HepG2 (cell line): ENCODE results near the gene ASIC2. TPM values are rescaled to one million over a fixed set of nuclear protein-coding genes. Genes with fewer than 3 reads are reported as not detected.

Experiments
- ATAC-seq: fragments of 200-7000 bp; cut with Tn5 transposase; 3 replicates; pipeline ENCODE4 v1.9.1; 2020; ENCODE audit warnings: mild to moderate bottlenecking, moderate library complexity
- BruUV-seq: library from RNA; stranded (reverse); fragments of 400-500 nt; replicated peaks from 2 replicates; lab custom pipeline; 2021; lab: Mats Ljungman, UMichigan
- CTCF ChIA-PET: fragments of 300-600 bp; formaldehyde crosslinking; extraction: SDS; loops from one replicate; lab custom pipeline; 2021; ENCODE audit warnings: low total read pairs, inconsistent platforms, low intra/inter-chr PET ratio; lab: Yijun Ruan, JAX
- POLR2A ChIA-PET: fragments of 350-600 bp; sonication (Branson Sonifier 250); formaldehyde crosslinking; loops from one replicate; lab custom pipeline; 2020; ENCODE audit warnings: antibody characterized with exemption, inconsistent platforms; lab: Yijun Ruan, JAX
- DNase-seq: peaks from one replicate; pipeline ENCODE4 v3.0.0-alpha.2; 2015; ENCODE audit warnings: low spot score
- FAIRE-seq: peaks from 3 replicates; lab custom pipeline; 2011; peaks lifted over from hg19 to GRCh38; lab: Jason Lieb, UNC
- H2AFZ ChIP-seq: one replicate; pipeline ENCODE4 v1.6.1; 2011; ENCODE audit warnings: low read length, inconsistent platforms
- H3K27ac ChIP-seq: fragments of 300-600 bp; 3 replicates; pipeline ENCODE4 v1.8.0; 2011; ENCODE audit warnings: mixed run types, mild to moderate bottlenecking, mixed read lengths, low read length, inconsistent platforms; ENCODE audit not compliant: insufficient read depth; ENCODE audit errors: extremely low read length
- H3K27me3 ChIP-seq, 2 experiments: fragments of 200-600 bp in 1 of 2; 2 replicates in 1 of 2; 3 replicates in 1 of 2; pipeline versions ENCODE4 v1.6.0 to v1.8.0; 2011; ENCODE audit warnings: low read length in 2 of 2, mild to moderate bottlenecking in 2 of 2, moderate library complexity in 2 of 2, inconsistent platforms in 1 of 2; ENCODE audit not compliant: insufficient read depth in 2 of 2, control insufficient read depth in 1 of 2
- H3K36me3 ChIP-seq, 2 experiments: fragments of 200-600 bp in 1 of 2; replicated peaks in 1 of 2; 2 replicates in 1 of 2; 3 replicates in 1 of 2; pipeline versions ENCODE4 v1.5.1 to v1.8.0; 2011; ENCODE audit warnings: low read length in 2 of 2, inconsistent platforms in 1 of 2; ENCODE audit not compliant: insufficient read depth in 2 of 2, control insufficient read depth in 1 of 2
- H3K4me1 ChIP-seq: 2 replicates; pipeline ENCODE4 v1.5.1; 2012; ENCODE audit warnings: low read length, inconsistent platforms; ENCODE audit not compliant: insufficient read depth
- H3K4me2 ChIP-seq: 2 replicates; pipeline ENCODE4 v1.6.0; 2011; ENCODE audit warnings: low read depth, low read length, inconsistent platforms
- H3K4me3 ChIP-seq, 3 experiments: fragments of 200-600 bp in 1 of 3; sonication (generic), shearing (Covaris generic) in 1 of 3; replicated peaks in 1 of 3; 2 replicates each; pipeline ENCODE4 v1.5.1; 2011 to 2016; ENCODE audit warnings: low read length in 3 of 3, inconsistent platforms in 2 of 3, low read depth in 2 of 3, mild to moderate bottlenecking in 2 of 3, control low read depth in 1 of 3, mixed read lengths in 1 of 3; ENCODE audit not compliant: insufficient read depth in 1 of 3
- H3K79me2 ChIP-seq: one replicate; pipeline ENCODE4 v1.6.1; 2011; ENCODE audit warnings: low read length, inconsistent platforms; ENCODE audit not compliant: insufficient read depth
- H3K9ac ChIP-seq: 2 replicates; pipeline ENCODE4 v1.6.0; 2011; ENCODE audit warnings: mild to moderate bottlenecking, low read depth, low read length, inconsistent platforms; ENCODE audit not compliant: insufficient read depth
- H3K9me3 ChIP-seq: 2 replicates; pipeline ENCODE4 v1.5.1; 2012; ENCODE audit warnings: mild to moderate bottlenecking, low read length
- H4K20me1 ChIP-seq: 2 replicates; pipeline ENCODE4 v1.6.0; 2011; ENCODE audit warnings: inconsistent platforms, mild to moderate bottlenecking, low read length, moderate library complexity; ENCODE audit not compliant: insufficient read depth
- KDM4B ChIP-seq: sonication (generic); formaldehyde crosslinking; IDR thresholded peaks from 2 replicates; pipeline ENCODE4 v1.4.0; 2020; ENCODE audit warnings: missing genetic modification reagents
- KLF12 ChIP-seq: sonication (generic); formaldehyde crosslinking; IDR thresholded peaks from 2 replicates; pipeline ENCODE4 v1.4.0; 2020; ENCODE audit warnings: missing genetic modification reagents, borderline replicate concordance
- NFATC3 ChIP-seq: sonication (generic); formaldehyde crosslinking; IDR thresholded peaks from 2 replicates; pipeline ENCODE4 v1.5.1; 2020; ENCODE audit warnings: mild to moderate bottlenecking, missing genetic modification reagents
- POLR2AphosphoS2 ChIP-seq: IDR thresholded peaks from 2 replicates; pipeline ENCODE4 v1.6.1; 2011; ENCODE audit warnings: low read depth, low read length, improper control_type of control experiment
- PRDM4 ChIP-seq: sonication (generic); formaldehyde crosslinking; IDR thresholded peaks from 2 replicates; pipeline ENCODE4 v1.9.0; 2021; ENCODE audit warnings: missing genetic modification reagents, borderline replicate concordance
- RARA ChIP-seq: IDR thresholded peaks from 2 replicates; pipeline ENCODE4 v1.6.1; 2016; ENCODE audit warnings: missing genetic modification reagents, missing compliant biosample characterization
- SAP130 ChIP-seq: IDR thresholded peaks from 2 replicates; pipeline ENCODE4 v1.6.1; 2016; ENCODE audit warnings: low read depth
- XBP1 ChIP-seq: sonication (generic); formaldehyde crosslinking; IDR thresholded peaks from 2 replicates; pipeline ENCODE4 v1.5.0; 2020; ENCODE audit warnings: missing genetic modification reagents
- ZNF652 ChIP-seq: IDR thresholded peaks from 2 replicates; pipeline ENCODE4 v1.6.1; 2016; ENCODE audit warnings: low read depth, borderline replicate concordance
- WGBS: methylation state at CpG from one replicate; pipeline ENCODE4 v1.1.6; 2017; ENCODE audit warnings: low lambda C conversion rate; 5-methylcytosine and 5-hydroxymethylcytosine counted together
- in situ Hi-C: cut with HindIII; loops from 2 replicates; pipeline ENCODE4 v1.10.0; 2017; ENCODE audit warnings: low pct_unique_long_range_greater_than_20kb; ENCODE audit not compliant: extremely low pct_ligation_motif_present
- intact Hi-C: fragments of 100-400 bp; cut with micrococcal nuclease; formaldehyde crosslinking; loops from one replicate; pipeline ENCODE4 v1.10.0; 2022; ENCODE audit not compliant: unreplicated experiment
- polyA plus RNA-seq, 8 experiments: library from polyadenylated mRNA; depleted of rRNA in 3 of 8; stranded (reverse) in 7 of 8; unstranded in 1 of 8; fragments of >200 nt; fragmentation: Illumina TruSeq in 4 of 8; extraction: Trizol in 4 of 8; gene quantifications; 2 replicates each; pipeline versions ENCODE4 v1.2.1 to v1.2.3, GENCODE V29; 2011 to 2016; ENCODE audit warnings: low read depth in 4 of 8, missing spikeins in 1 of 8, mixed read lengths in 1 of 8; ENCODE audit not compliant: insufficient read depth in 1 of 8
- total RNA-seq, 5 experiments: library from RNA; depleted of rRNA; stranded (reverse); fragments of >200 nt; fragmentation: Illumina TruSeq; extraction: Trizol; gene quantifications; 2 replicates each; pipeline ENCODE4 v1.2.3, GENCODE V29; 2016; ENCODE audit warnings: low read depth in 1 of 5
- TF ChIP-seq, protein P1 (sequence below): sonication (generic); formaldehyde crosslinking; IDR thresholded peaks from 2 replicates; pipeline ENCODE4 v1.4.0; 2020; ENCODE audit warnings: missing genetic modification reagents, borderline replicate concordance
- TF ChIP-seq, protein P2 (sequence below), 2 experiments: sonication (generic) in 1 of 2; formaldehyde crosslinking in 1 of 2; IDR thresholded peaks; 2 replicates each; pipeline versions ENCODE4 v1.5.1 to v1.6.1; 2011 to 2020; ENCODE audit warnings: borderline replicate concordance in 1 of 2, low read depth in 1 of 2, low read length in 1 of 2, mild to moderate bottlenecking in 1 of 2, missing genetic modification reagents in 1 of 2, moderate library complexity in 1 of 2
- TF ChIP-seq, protein P3 (sequence below): sonication (generic); formaldehyde crosslinking; IDR thresholded peaks from 2 replicates; pipeline ENCODE4 v1.8.0; 2022; ENCODE audit warnings: mild to moderate bottlenecking, missing genetic modification reagents; ENCODE audit not compliant: insufficient replicate concordance

The ASIC2 gene
- total and polyA plus RNA-seq, 2 of the 13 experiments (the other 11 are each of a cell fraction or from before 2014, with no cell fraction given), result not detected

DNA sequence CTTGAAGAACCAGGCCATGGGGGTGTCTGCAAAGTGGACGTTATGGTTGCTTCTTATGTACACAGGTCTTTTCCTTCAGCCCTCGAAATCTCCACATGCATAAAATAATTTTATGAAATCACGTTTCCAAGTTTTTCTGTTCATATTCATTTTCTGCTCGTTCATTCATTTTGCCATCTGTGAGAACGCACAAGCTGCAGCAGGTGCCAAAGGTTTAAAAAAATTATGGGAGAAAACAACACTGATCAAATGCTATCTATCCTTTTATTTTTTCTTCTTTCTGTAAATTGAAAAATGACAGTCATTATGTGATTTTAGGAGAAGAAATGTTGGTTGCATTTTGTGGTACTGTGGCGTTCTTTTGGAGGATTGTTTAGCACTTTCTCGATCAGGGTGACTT lies 285.9 kb downstream of the ASIC2 start:
- Histone ChIP-seq H3K27ac (no peak overlapping the region), H3K9ac (no peak overlapping the region), H3K4me2 (no peak overlapping the region), H3K36me3 (no peaks in the 10 kb centered on the region), H3K27me3 (peaks cover 0 to 22% of the 10 kb centered on the region in 2 experiments; a peak in 3 of 5 replicates), H3K79me2 (no peaks in the 10 kb centered on the region), H3K4me3 (no peak overlapping the region), H4K20me1 (no peaks in the 10 kb centered on the region), H3K4me1 (no peaks in the 10 kb centered on the region), H2AFZ (no peak overlapping the region), H3K9me3 (no peaks in the 10 kb centered on the region)
- 11% methylated on average over 7 of the region's 7 CpGs for WGBS
- DNase-seq, result no peak
- ChIA-PET POLR2A (no interaction called here), CTCF (no interaction called here)
- no peak for FAIRE-seq
- in situ Hi-C loops, result no loop called here
- no TSS peak for BruUV-seq
- intact Hi-C loops, result no loop called here
- no peak for ATAC-seq
- no peak for TF ChIP-seq PRDM4
- TF ChIP-seq, protein P1, sequence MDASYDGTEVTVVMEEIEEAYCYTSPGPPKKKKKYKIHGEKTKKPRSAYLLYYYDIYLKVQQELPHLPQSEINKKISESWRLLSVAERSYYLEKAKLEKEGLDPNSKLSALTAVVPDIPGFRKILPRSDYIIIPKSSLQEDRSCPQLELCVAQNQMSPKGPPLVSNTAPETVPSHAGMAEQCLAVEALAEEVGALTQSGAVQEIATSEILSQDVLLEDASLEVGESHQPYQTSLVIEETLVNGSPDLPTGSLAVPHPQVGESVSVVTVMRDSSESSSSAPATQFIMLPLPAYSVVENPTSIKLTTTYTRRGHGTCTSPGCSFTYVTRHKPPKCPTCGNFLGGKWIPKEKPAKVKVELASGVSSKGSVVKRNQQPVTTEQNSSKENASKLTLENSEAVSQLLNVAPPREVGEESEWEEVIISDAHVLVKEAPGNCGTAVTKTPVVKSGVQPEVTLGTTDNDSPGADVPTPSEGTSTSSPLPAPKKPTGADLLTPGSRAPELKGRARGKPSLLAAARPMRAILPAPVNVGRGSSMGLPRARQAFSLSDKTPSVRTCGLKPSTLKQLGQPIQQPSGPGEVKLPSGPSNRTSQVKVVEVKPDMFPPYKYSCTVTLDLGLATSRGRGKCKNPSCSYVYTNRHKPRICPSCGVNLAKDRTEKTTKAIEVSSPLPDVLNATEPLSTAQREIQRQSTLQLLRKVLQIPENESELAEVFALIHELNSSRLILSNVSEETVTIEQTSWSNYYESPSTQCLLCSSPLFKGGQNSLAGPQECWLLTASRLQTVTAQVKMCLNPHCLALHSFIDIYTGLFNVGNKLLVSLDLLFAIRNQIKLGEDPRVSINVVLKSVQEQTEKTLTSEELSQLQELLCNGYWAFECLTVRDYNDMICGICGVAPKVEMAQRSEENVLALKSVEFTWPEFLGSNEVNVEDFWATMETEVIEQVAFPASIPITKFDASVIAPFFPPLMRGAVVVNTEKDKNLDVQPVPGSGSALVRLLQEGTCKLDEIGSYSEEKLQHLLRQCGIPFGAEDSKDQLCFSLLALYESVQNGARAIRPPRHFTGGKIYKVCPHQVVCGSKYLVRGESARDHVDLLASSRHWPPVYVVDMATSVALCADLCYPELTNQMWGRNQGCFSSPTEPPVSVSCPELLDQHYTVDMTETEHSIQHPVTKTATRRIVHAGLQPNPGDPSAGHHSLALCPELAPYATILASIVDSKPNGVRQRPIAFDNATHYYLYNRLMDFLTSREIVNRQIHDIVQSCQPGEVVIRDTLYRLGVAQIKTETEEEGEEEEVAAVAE (CRISPR knock-in tag), result no peak
- no peak for TF ChIP-seq KLF12 (CRISPR knock-in tag)
- TF ChIP-seq KDM4B (CRISPR knock-in tag), result no peak
- no peak for TF ChIP-seq SAP130 (CRISPR knock-in tag)
- TF ChIP-seq ZNF652 (CRISPR knock-in tag), result no peak
- TF ChIP-seq RARA, result no peak
- TF ChIP-seq NFATC3, result no peak
- TF ChIP-seq, protein P2, sequence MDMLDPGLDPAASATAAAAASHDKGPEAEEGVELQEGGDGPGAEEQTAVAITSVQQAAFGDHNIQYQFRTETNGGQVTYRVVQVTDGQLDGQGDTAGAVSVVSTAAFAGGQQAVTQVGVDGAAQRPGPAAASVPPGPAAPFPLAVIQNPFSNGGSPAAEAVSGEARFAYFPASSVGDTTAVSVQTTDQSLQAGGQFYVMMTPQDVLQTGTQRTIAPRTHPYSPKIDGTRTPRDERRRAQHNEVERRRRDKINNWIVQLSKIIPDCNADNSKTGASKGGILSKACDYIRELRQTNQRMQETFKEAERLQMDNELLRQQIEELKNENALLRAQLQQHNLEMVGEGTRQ (IDR thresholded peaks at IDR 0.05; ENCODE audit: low read depth, low read length), result no peak
- TF ChIP-seq, protein P2 (CRISPR knock-in tag; IDR thresholded peaks at IDR 0.05; ENCODE audit: borderline replicate concordance), result no peak
- TF ChIP-seq, protein P3, sequence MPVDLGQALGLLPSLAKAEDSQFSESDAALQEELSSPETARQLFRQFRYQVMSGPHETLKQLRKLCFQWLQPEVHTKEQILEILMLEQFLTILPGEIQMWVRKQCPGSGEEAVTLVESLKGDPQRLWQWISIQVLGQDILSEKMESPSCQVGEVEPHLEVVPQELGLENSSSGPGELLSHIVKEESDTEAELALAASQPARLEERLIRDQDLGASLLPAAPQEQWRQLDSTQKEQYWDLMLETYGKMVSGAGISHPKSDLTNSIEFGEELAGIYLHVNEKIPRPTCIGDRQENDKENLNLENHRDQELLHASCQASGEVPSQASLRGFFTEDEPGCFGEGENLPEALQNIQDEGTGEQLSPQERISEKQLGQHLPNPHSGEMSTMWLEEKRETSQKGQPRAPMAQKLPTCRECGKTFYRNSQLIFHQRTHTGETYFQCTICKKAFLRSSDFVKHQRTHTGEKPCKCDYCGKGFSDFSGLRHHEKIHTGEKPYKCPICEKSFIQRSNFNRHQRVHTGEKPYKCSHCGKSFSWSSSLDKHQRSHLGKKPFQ, result no peak
- no peak for TF ChIP-seq XBP1 (CRISPR knock-in tag)
- TF ChIP-seq POLR2AphosphoS2, result no peak
